ENCODE results near the gene SOCS7. TPM values are rescaled to one million over a fixed set of nuclear protein-coding genes. Genes with fewer than 3 reads are reported as not detected.

Gene SOCS7
- total and polyA plus RNA-seq, 2 of the 4 experiments (the other 2 are of a cell fraction) = 6.5 to 6.8 TPM

DNA sequence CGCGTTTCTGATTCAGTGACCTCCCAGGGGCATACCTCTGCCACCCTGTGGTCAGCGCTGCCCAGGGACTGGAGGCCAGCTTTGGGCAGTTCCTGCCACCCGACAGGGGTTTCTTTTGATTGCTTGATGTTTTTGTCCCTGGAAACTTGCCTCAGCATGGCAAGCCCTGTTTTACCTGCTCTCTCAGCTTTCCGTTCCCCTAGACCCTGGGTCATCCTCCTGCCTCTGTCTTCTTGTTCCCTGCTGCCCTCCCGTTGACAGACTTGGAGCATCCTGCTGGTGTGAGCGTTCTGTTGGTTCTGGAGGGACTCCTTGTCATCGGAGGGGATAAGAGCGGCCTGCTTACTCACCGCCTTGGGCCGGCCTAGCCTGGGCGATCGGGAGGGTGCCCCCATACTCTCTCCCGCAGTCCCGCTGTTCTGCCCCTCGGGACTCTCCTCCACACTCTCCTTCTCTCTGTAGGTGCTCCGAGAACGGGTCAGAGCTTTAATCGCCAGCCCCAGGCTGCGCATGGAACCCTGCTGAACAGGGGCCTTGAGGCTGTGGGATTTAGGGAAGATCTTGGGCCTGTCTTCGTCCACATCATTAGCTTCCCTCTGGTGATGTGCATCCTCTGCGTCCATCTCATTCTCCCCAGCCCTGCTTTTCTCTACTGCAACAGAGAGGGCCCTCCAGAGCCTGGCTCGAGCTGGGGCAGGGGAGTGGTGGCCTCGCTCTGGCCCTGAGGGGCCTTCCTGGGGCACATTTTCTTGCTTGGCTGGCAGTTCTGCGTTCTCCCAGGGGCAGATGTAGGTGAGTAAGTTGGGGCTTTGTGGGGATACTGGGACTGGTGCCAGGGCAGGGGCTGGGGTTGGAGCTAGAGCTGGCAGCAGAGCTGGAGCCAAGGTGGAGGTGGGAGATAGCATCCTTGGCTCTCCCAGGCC is 21.6 kb upstream of the SOCS7 start:
- Histone ChIP-seq H3K79me1 (ENCODE audit: low read depth in 1 of 2, low read length in 2 of 2) (no peaks in the 10 kb centered on the region), H2AK5ac (ENCODE audit: low read depth, low read length) (no peak overlapping the region), H2BK5ac (ENCODE audit: low read depth, low read length, poor library complexity, severe bottlenecking) (no peak overlapping the region), H2BK20ac (ENCODE audit: low read depth, low read length) (no peak overlapping the region), H3K56ac (ENCODE audit: extremely low read depth, insufficient read depth, low read length) (no peak overlapping the region), H3K9me1 (ENCODE audit: insufficient read depth, low read length) (no peaks in the 10 kb centered on the region), H2AK9ac (replicated peaks; ENCODE audit: low read depth, low read length, poor library complexity) (no peak overlapping the region), H3K18ac (ENCODE audit: low read depth, low read length) (no peak overlapping the region), H4K91ac (ENCODE audit: insufficient read depth, low read depth, low read length) (no peak overlapping the region), H3K9me3 (ENCODE audit: control insufficient read depth, insufficient read depth, low read length) (no peaks in the 10 kb centered on the region), H3K4me3 (ENCODE audit: insufficient read depth, low read depth, low read length) (no peak overlapping the region), H4K8ac (ENCODE audit: low read depth in 2 of 2, low read length in 2 of 2) (no peak overlapping the region), H3K14ac (replicated peaks; ENCODE audit: low read depth, low read length) (no peak overlapping the region), H3K4ac (ENCODE audit: low read depth, low read length) (no peak overlapping the region), H4K20me1 (ENCODE audit: insufficient read depth, low read length) (no peaks in the 10 kb centered on the region), H2BK15ac (ENCODE audit: low read depth, low read length) (no peak overlapping the region), H3K36me3 (ENCODE audit: control insufficient read depth, insufficient read depth, low read length) (no peaks in the 10 kb centered on the region), H3K4me2 (ENCODE audit: low read depth, low read length) (no peak overlapping the region), H3K9ac (ENCODE audit: low read depth, low read length) (no peak overlapping the region), H4K5ac (ENCODE audit: low read depth, low read length) (no peak overlapping the region), H2AFZ (replicated peaks; ENCODE audit: low read length, poor library complexity) (no peak overlapping the region), H3K27ac (ENCODE audit: insufficient read depth, low read length) (no peak overlapping the region), H3K4me1 (ENCODE audit: control insufficient read depth, insufficient read depth, low read length) (peaks cover 3% of the 10 kb centered on the region; the same call in 1 of the 2 replicates), H2BK120ac (ENCODE audit: low read depth, low read length) (no peak overlapping the region), H3K27me3 (ENCODE audit: control insufficient read depth, insufficient read depth, low read length) (peaks cover 56% of the 10 kb centered on the region), H3K23ac (ENCODE audit: low read depth, low read length) (no peak overlapping the region)
- BruUV-seq (replicated peaks) = no TSS peak
- in situ Hi-C loops (cut with MboI; ENCODE audit: low sequenced_read_pairs) = no loop called here
- ChIA-PET CTCF (no interaction called here), POLR2A (ENCODE audit: unreplicated experiment) (interaction anchor here (0.6 kb wide), 1 partner anchor 16 kb away, joined by 3 read pairs; no protein-coding TSS in a partner anchor)
- TF ChIP-seq CEBPB (IDR thresholded peaks at IDR 0.05; ENCODE audit: low read depth, low read length) (no peak), BHLHE40 (IDR thresholded peaks at IDR 0.05; ENCODE audit: low read depth, low read length) (no peak)
- 88% methylated on average over 3 of the region's 25 CpGs; no CpG with 5 or more reads in 1 of the 2 experiments for WGBS, 2 experiments (ENCODE audit: extremely low coverage in 2 of 2, insufficient read length in 1 of 2)
- DNase-seq (no peak), ATAC-seq (ENCODE audit: low read depth) (no peak)
- intact Hi-C loops (cut with micrococcal nuclease) = no loop called here
- dilution Hi-C loops (cut with HindIII; ENCODE audit: low sequenced_read_pairs, unreplicated experiment) = no loop called here
